Hepatocyte (in vitro differentiated cells): ENCODE measurements around the gene ANKRD11. TPM values are rescaled to one million over a fixed set of nuclear protein-coding genes. Genes with fewer than 3 reads are reported as not detected.
A peak's percentile ranks its signal among the peaks of the same experiment; 100 is the strongest.

Experiments used
- DNase-seq: peaks from one replicate; pipeline ENCODE4 v3.0.0-alpha.2; 2016; ENCODE audit warnings: low spot score
- H2AFZ ChIP-seq: fragments of 200-600 bp; sonication (generic); 2 replicates; pipeline ENCODE4 v1.6.0; 2016; ENCODE audit warnings: antibody characterized with exemption, mild to moderate bottlenecking
- H3K27ac ChIP-seq: fragments of 200-600 bp; sonication (generic); 2 replicates; pipeline ENCODE4 v1.5.1; 2016; ENCODE audit warnings: mild to moderate bottlenecking
- H3K27me3 ChIP-seq: fragments of 200-600 bp; sonication (generic); 2 replicates; pipeline ENCODE4 v1.6.1; 2016
- H3K36me3 ChIP-seq: fragments of 200-600 bp; sonication (generic); replicated peaks from 2 replicates; pipeline ENCODE4 v1.5.1; 2016; ENCODE audit warnings: low read depth; ENCODE audit not compliant: insufficient read depth
- H3K4me1 ChIP-seq: fragments of 200-600 bp; sonication (generic); 2 replicates; pipeline ENCODE4 v1.5.1; 2016; ENCODE audit warnings: mild to moderate bottlenecking, moderate library complexity; ENCODE audit not compliant: insufficient read depth
- H3K4me2 ChIP-seq: fragments of 200-600 bp; sonication (generic); 2 replicates; pipeline ENCODE4 v1.6.0; 2016
- H3K4me3 ChIP-seq: fragments of 200-600 bp; sonication (generic); 2 replicates; pipeline ENCODE4 v1.5.1; 2016; ENCODE audit warnings: mild to moderate bottlenecking
- H3K79me2 ChIP-seq: fragments of 200-600 bp; sonication (generic); 2 replicates; pipeline ENCODE4 v1.6.0; 2017; ENCODE audit warnings: mild to moderate bottlenecking
- H3K9me2 ChIP-seq: fragments of 200-600 bp; sonication (generic); replicated peaks from 2 replicates; pipeline ENCODE4 v1.6.0; 2017; ENCODE audit warnings: mild to moderate bottlenecking; ENCODE audit not compliant: insufficient read depth
- H3K9me3 ChIP-seq: fragments of 200-600 bp; sonication (generic); 2 replicates; pipeline ENCODE4 v1.5.1; 2016; ENCODE audit warnings: low read depth, mild to moderate bottlenecking
- H4K20me1 ChIP-seq: fragments of 200-600 bp; sonication (generic); 2 replicates; pipeline ENCODE4 v1.6.0; 2016; ENCODE audit warnings: mild to moderate bottlenecking; ENCODE audit not compliant: insufficient read depth, poor library complexity, severe bottlenecking
- CTCF ChIP-seq: fragments of 200-600 bp; sonication (generic); IDR thresholded peaks from 2 replicates; pipeline ENCODE4 v1.5.1; 2016; ENCODE audit warnings: antibody characterized with exemption, mild to moderate bottlenecking; ENCODE audit not compliant: poor library complexity
- EZH2 ChIP-seq: fragments of 200-600 bp; sonication (generic); IDR thresholded peaks from 2 replicates; pipeline ENCODE4 v1.6.1; 2016; ENCODE audit warnings: antibody characterized with exemption, mild to moderate bottlenecking, borderline replicate concordance
- EZH2phosphoT487 ChIP-seq: fragments of 200-600 bp; sonication (generic); IDR thresholded peaks from one replicate; pipeline ENCODE4 v1.6.1; 2018; ENCODE audit warnings: antibody characterized with exemption, mild to moderate bottlenecking, low read depth, moderate library complexity; ENCODE audit not compliant: unreplicated experiment, severe bottlenecking
- WGBS: methylation state at CpG from one replicate; pipeline ENCODE4 v1.1.6; 2016; ENCODE audit warnings: low lambda C conversion rate; ENCODE audit errors: missing lambda C conversion rate; 5-methylcytosine and 5-hydroxymethylcytosine counted together
- polyA plus RNA-seq: library from polyadenylated mRNA; unstranded; fragments of >200 nt; fragmentation: Nextera tagmentation; extraction: Ambion mirVana; gene quantifications from 2 replicates; pipeline ENCODE4 v1.2.1, GENCODE V29; 2016
- total RNA-seq: library from RNA; depleted of rRNA; stranded (reverse); fragments of >200 nt; gene quantifications from 2 replicates; pipeline ENCODE4 v1.2.3, GENCODE V29; 2014

ANKRD11 gene
- total and polyA plus RNA-seq, 2 experiments from 2014 or later = 48.7 to 130 TPM

- Histone ChIP-seq H3K27ac (peak overlapping the region; percentile 90), H3K36me3 (no peaks in the 10 kb centered on the region), H3K4me2 (peak overlapping the region; percentile 64), H3K27me3 (no peaks in the 10 kb centered on the region), H3K9me2 (no peaks in the 10 kb centered on the region), H3K79me2 (peaks cover 92% of the 10 kb centered on the region), H4K20me1 (peaks cover 90% of the 10 kb centered on the region), H3K4me1 (peaks cover 43% of the 10 kb centered on the region), H3K9me3 (no peaks in the 10 kb centered on the region), H2AFZ (no peak overlapping the region), H3K4me3 (no peak overlapping the region)
- 60% methylated on average over 25 of the region's 27 CpGs for WGBS
- no peak for DNase-seq
- TF ChIP-seq EZH2phosphoT487 (no peak), EZH2 (no peak), CTCF (no peak)
Observed at GRCh38 chr16:89401641-89402445, 88.5 kb downstream of the ANKRD11 start.

- no peak for TF ChIP-seq EZH2
- no peak for TF ChIP-seq EZH2phosphoT487
- no peak for TF ChIP-seq CTCF
- no peaks in the 10 kb centered on the region for H3K27me3 ChIP-seq
- no peak for DNase-seq
- peak overlapping the region; percentile 64 for H3K4me2 ChIP-seq
- no peaks in the 10 kb centered on the region for H3K9me3 ChIP-seq
- peak overlapping the region; percentile 90 for H3K27ac ChIP-seq
- peaks cover 37% of the 10 kb centered on the region for H3K4me1 ChIP-seq
- H3K79me2 ChIP-seq = peaks cover 92% of the 10 kb centered on the region
- H4K20me1 ChIP-seq = peaks cover 90% of the 10 kb centered on the region
- no peaks in the 10 kb centered on the region for H3K9me2 ChIP-seq
- 86% methylated on average over 12 of the region's 12 CpGs for WGBS
- no peak overlapping the region for H2AFZ ChIP-seq
- H3K36me3 ChIP-seq = no peaks in the 10 kb centered on the region
- H3K4me3 ChIP-seq = no peak overlapping the region
Observed at GRCh38 chr16:89401205-89401604, 89.2 kb downstream of the ANKRD11 start.

- Histone ChIP-seq H3K4me3 (no peak overlapping the region), H3K27ac (peak overlapping the region; percentile 90), H3K9me3 (no peaks in the 10 kb centered on the region), H3K79me2 (peaks cover 92% of the 10 kb centered on the region), H3K4me2 (no peak overlapping the region), H4K20me1 (peaks cover 90% of the 10 kb centered on the region), H3K4me1 (peaks cover 36% of the 10 kb centered on the region), H2AFZ (no peak overlapping the region), H3K9me2 (no peaks in the 10 kb centered on the region), H3K36me3 (no peaks in the 10 kb centered on the region), H3K27me3 (no peaks in the 10 kb centered on the region)
- TF ChIP-seq CTCF (no peak), EZH2 (no peak), EZH2phosphoT487 (no peak)
- WGBS = 81% methylated on average over 9 of the region's 14 CpGs
- no peak for DNase-seq
Observed at GRCh38 chr16:89400740-89401139, 89.6 kb downstream of the ANKRD11 start.
